ENCODE data around the gene PHACTR3. TPM values are rescaled to one million over a fixed set of nuclear protein-coding genes. Genes with fewer than 3 reads are reported as not detected.

PHACTR3 gene
- total RNA-seq, 1 experiment from 2014 or later: 10.0 TPM

- Mint-ChIP-seq H3K27me3 (ENCODE audit: unreplicated experiment) (peaks cover 66% of the 10 kb centered on the region), H3K36me3 (ENCODE audit: insufficient read depth, unreplicated experiment) (no peaks in the 10 kb centered on the region), H3K9me3 (ENCODE audit: low read depth, unreplicated experiment) (no peaks in the 10 kb centered on the region), H3K4me1 (ENCODE audit: low read depth, unreplicated experiment) (no peaks in the 10 kb centered on the region), H3K4me3 (ENCODE audit: low read depth, unreplicated experiment) (no peak overlapping the region), H3K27ac (ENCODE audit: unreplicated experiment) (no peak overlapping the region)
- no TSS peak for BruUV-seq (replicated peaks)
- CTCF ChIA-PET: no interaction called here
- TF ChIP-seq CTCF (IDR thresholded peaks at IDR 0.05; ENCODE audit: unreplicated experiment): no peak
- DNase-seq: no peak
- intact Hi-C loops (cut with micrococcal nuclease; ENCODE audit: unreplicated experiment): no loop called here
Observed at GRCh38 chr20:59725476-59726280, 121.3 kb downstream of the PHACTR3 start.

GRCh38 chr20:59726281-59726595 lies 121.9 kb downstream of the PHACTR3 start:
- no peak for DNase-seq
- BruUV-seq (replicated peaks): no TSS peak
- Mint-ChIP-seq H3K27ac (ENCODE audit: unreplicated experiment) (no peak overlapping the region), H3K4me1 (ENCODE audit: low read depth, unreplicated experiment) (no peaks in the 10 kb centered on the region), H3K27me3 (ENCODE audit: unreplicated experiment) (peaks cover 61% of the 10 kb centered on the region), H3K36me3 (ENCODE audit: insufficient read depth, unreplicated experiment) (no peaks in the 10 kb centered on the region), H3K9me3 (ENCODE audit: low read depth, unreplicated experiment) (no peaks in the 10 kb centered on the region), H3K4me3 (ENCODE audit: low read depth, unreplicated experiment) (no peak overlapping the region)
- intact Hi-C loops (cut with micrococcal nuclease; ENCODE audit: unreplicated experiment): no loop called here
- CTCF ChIA-PET: no interaction called here
- no peak for TF ChIP-seq CTCF (IDR thresholded peaks at IDR 0.05; ENCODE audit: unreplicated experiment)

GRCh38 chr20:59728722-59729430 lies 124.5 kb downstream of the PHACTR3 start:
- H3K27ac Mint-ChIP-seq (ENCODE audit: unreplicated experiment): no peak overlapping the region
- peaks cover 34% of the 10 kb centered on the region for H3K27me3 Mint-ChIP-seq (ENCODE audit: unreplicated experiment)
- BruUV-seq (replicated peaks): no TSS peak
- no peak for DNase-seq
- no peak overlapping the region for H3K4me3 Mint-ChIP-seq (ENCODE audit: low read depth, unreplicated experiment)
- no peaks in the 10 kb centered on the region for H3K36me3 Mint-ChIP-seq (ENCODE audit: insufficient read depth, unreplicated experiment)
- no peaks in the 10 kb centered on the region for H3K4me1 Mint-ChIP-seq (ENCODE audit: low read depth, unreplicated experiment)
- no peaks in the 10 kb centered on the region for H3K9me3 Mint-ChIP-seq (ENCODE audit: low read depth, unreplicated experiment)
- CTCF ChIA-PET: no interaction called here
- intact Hi-C loops (cut with micrococcal nuclease; ENCODE audit: unreplicated experiment): no loop called here
- no peak for TF ChIP-seq CTCF (IDR thresholded peaks at IDR 0.05; ENCODE audit: unreplicated experiment)

GRCh38 chr20:59729506-59729905 lies 125.2 kb downstream of the PHACTR3 start:
- DNase-seq: no peak
- Mint-ChIP-seq H3K27me3 (ENCODE audit: unreplicated experiment) (peaks cover 28% of the 10 kb centered on the region), H3K4me3 (ENCODE audit: low read depth, unreplicated experiment) (no peak overlapping the region), H3K4me1 (ENCODE audit: low read depth, unreplicated experiment) (no peaks in the 10 kb centered on the region), H3K27ac (ENCODE audit: unreplicated experiment) (no peak overlapping the region), H3K9me3 (ENCODE audit: low read depth, unreplicated experiment) (no peaks in the 10 kb centered on the region), H3K36me3 (ENCODE audit: insufficient read depth, unreplicated experiment) (no peaks in the 10 kb centered on the region)
- no peak for TF ChIP-seq CTCF (IDR thresholded peaks at IDR 0.05; ENCODE audit: unreplicated experiment)
- CTCF ChIA-PET: no interaction called here
- intact Hi-C loops (cut with micrococcal nuclease; ENCODE audit: unreplicated experiment): no loop called here
- no TSS peak for BruUV-seq (replicated peaks)
